C1 segment of cervical spinal cord (tissue), 14 donors: ENCODE measurements around the gene BCL2.
"Not testable (repeated sequence)": the region's sequence is repeated elsewhere in the genome, so short reads cannot be mapped to it uniquely, and the experiment has no call there.

Source experiments
- DNase-seq, 14 donors: peaks; one replicate each; lab custom pipeline; 2025; lab: John Stamatoyannopoulos, UW

BCL2 gene

GRCh38 chr18:63236406-63236805 lies 83.2 kb downstream of the BCL2 start:
- DNase-seq = peak in 9 of 14 donors; percentile 7 to 67 (median 29)

- not testable (repeated sequence) for DNase-seq
Measured at GRCh38 chr18:63235920-63236319, 83.6 kb downstream of the BCL2 start.

GRCh38 chr18:63234841-63235240 lies 84.7 kb downstream of the BCL2 start:
- no peak for DNase-seq

DNA sequence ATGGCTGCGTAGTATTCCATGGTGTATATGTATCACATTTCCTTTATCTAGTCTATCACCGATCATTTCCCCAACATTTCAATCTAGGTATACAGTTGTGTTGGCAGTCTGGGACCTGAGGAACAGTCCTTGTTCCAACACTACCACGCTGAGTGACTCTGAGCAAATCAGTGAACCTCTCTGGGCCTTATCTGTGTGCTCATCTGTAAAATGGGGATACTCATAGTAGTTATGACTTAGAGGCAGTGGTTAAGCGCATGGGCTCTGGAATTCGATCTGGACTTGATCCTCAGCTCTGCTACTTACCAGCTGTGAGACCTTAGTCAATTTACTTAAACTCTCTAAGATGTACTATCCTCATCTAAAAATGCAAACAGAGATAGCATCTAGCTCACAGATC lies 85.1 kb downstream of the BCL2 start:
- no peak for DNase-seq

DNA sequence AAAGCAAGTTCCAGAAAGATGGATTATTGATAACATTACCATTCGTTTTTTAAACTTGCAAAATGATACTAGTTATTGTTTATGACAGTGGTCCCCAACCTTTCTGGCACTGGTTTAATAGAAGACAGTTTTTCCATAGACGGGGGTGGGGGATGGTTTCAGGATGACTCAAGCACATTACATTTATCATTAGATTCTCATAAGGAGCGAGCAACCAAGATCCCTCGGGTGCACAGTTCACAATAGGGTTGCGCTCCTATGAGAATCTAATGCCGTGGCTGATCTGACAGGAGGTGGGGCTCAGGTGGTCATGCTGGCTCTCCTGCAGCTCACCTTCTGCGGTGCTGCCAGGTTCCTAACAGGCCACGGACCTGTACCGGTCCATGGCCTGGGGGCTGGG lies 86.2 kb downstream of the BCL2 start:
- DNase-seq = no peak

DNA sequence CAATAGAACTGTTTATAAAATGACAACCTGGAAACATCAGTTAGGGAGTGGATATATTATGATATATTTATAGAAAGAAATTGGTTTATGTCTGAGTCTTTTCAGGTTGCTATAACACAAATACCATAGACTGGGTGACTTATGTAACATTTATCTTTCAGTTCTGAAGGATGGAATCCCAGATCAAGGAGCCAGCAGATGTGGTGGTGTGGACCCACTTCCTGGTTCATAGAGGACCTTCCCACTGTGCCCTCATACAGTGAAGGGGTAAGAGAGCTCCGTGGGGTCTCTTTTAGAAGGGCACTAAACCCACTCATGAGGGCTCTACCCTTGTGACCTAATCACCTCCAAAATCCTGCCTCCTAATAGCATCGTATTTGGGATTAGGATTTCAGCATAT lies 86.7 kb downstream of the BCL2 start:
- no peak for DNase-seq

DNA sequence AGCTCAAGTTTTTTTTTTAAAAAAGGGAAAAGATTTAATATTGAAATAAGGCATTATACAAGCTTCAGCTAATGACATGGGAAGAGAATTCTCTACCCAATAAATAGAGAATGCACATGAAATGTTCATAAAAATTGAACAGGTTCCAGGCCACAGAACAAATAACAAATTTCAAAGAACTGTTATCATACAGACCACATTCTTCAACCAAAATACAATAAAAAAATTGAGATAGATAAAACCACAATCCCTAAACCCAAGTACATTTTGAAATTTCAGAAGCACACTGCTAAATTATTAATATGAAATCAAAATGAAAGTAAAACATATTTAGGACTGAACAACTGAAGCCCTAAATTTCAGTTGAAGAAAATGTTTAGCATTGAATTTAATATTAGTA lies 89.6 kb downstream of the BCL2 start:
- no peak for DNase-seq

- no peak for DNase-seq
Measured at GRCh38 chr18:63225434-63225833, 94.1 kb downstream of the BCL2 start.

- DNase-seq = no peak
Measured at GRCh38 chr18:63224630-63225029, 94.9 kb downstream of the BCL2 start.

DNA sequence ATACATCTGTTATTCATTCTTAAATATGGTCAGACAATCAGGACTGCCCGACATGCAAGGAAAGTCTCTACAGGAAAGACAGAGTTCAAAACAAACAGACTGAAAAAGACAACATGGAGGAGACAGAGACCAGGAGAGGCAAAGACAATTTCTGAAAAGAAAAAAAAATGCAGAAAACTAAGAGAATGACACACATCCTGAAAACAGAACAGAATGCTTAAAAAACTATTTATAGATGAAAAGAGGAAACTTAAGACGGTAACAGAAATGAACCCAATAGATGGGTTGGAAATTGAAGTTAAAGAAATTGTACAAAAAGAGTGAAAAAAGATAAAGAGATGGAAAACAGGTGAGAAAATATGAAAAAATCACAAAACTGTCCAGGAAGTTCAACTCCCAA lies 95.7 kb downstream of the BCL2 start:
- DNase-seq = no peak

DNA sequence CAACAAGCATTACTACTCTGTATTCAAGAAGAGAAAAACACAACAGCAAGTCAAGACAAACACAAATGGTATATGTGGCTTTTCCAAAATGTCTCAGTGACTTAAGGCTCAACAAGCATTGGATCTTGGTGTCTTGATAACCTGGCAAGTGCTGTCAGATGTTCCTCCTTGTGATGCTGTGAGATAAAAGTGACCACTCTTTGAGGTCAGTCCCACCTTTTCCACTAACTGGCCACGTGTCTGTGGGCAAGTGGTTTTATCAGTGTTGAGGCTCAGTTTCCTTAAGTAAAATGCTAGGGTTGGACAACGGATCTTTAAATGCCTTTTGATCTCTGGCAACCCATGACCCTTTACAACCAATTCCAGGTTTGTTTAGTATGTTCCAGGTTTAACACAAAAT lies 98.7 kb downstream of the BCL2 start:
- no peak for DNase-seq

GRCh38 chr18:63218472-63218871 lies 101.1 kb downstream of the BCL2 start:
- no peak for DNase-seq

DNA sequence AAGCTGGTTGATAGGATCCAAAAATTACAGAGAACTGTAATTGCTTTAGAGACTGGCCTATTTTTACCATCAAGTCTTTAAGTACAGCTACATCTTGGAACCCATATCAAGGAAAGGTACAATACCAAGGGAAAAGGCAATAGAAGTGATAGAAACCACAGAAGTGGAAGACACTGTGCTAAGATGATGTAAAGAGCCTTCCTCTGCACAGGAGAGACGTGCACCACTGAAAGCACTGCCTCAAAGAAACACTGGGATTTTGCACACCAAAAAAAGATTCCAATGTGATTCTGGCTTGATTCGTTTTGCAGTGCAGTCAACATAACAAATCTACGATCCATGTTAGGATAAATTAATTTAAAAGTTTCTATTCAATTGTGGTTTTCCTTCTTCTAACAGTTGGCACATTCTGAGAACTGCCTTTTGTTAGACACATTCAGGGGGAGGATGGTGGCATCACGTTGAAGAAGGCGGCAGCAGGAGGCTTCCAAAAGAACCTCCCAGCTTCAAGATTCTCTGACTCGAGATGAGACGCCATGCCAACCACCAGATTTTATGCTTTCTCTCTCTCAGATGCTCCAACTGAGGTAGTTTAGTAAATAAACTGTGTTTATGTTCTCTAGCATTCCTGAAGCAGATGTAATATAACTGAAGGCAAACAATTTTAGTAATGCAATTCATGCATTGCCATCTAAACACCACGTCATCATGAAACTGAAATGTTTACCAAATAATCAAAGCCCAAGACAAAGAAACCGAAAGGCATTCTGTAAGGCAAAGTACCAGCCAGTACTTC lies 102.9 kb downstream of the BCL2 start:
- DNase-seq = no peak

- DNase-seq = no peak
Measured at GRCh38 chr18:63213936-63214671, 105.5 kb downstream of the BCL2 start.

GRCh38 chr18:63213331-63213900 lies 106.2 kb downstream of the BCL2 start:
- no peak for DNase-seq

- DNase-seq = no peak
Measured at GRCh38 chr18:63210521-63210920, 109.0 kb downstream of the BCL2 start.

DNA sequence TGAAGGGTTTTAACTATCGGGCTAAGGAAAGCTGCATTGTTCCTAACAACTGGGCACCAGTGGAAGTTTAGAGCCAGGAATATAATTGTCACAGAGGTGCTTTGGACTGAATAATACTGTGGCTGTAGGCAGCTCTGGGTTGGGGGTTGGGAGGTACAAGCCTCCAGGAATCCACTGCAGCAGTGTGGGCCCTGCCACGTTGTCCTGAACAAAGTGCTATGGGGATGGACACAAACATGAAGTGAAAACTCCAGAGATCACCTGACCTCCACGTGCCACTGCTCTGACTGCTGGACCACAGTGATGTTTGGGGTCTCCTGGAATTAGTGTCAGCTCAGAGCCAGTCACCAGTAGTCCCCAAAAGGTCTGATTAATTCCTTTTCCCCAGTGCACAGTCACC lies 110.9 kb downstream of the BCL2 start:
- no peak for DNase-seq

DNA sequence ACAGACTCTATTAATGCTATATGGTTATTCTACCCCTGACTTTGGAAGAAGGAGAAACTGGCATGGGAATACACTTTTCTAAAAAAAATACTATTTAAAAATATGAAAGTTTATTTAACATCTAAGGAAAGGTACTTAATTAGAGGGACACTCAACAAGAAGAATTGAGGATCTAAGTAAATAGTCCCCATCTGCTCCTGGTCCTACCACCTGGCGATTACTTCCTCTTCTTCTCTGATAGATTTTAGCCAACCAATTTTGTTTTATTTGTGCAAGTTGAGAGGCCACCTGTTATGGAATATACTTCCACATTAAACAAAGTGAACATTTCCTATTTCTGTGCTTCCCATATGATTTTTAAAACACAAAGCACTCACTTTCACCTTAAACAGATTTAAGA lies 111.7 kb downstream of the BCL2 start:
- no peak for DNase-seq

- no peak for DNase-seq
Measured at GRCh38 chr18:63207143-63207790, 112.3 kb downstream of the BCL2 start.

DNA sequence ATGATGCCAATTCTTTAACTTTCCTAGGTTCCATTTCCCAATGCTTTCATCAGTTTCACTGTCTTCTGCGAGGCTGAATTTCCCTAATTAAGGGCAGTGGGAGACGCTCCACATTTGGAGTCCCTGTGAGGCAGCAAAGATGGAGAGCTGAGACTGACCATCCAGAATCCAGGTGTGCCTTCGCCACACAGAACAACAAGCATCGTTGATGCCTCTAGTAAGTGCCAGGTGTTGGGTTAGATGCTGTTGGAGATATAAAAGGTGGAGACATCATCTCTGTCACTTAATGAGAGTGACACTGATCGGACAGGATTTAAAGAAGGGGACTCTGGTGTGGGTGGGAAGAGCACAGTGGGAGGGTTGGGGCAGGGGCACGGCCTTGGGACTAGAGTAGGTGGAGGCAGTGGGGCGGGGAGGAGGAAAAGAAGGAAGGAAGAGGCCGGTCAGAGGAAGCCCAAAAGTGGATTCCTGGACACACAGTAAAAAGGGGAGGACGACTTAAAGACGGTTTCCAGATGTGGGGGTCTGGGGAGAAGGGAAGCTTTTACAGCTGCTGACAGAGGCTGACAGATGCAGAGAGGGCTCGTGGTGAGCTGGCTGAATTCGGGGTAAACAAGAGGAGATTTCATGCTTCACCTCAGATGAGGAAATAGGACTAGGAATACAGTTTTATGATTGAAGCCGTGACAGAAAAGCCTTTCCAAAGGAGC lies 113.0 kb downstream of the BCL2 start:
- DNase-seq = no peak

DNA sequence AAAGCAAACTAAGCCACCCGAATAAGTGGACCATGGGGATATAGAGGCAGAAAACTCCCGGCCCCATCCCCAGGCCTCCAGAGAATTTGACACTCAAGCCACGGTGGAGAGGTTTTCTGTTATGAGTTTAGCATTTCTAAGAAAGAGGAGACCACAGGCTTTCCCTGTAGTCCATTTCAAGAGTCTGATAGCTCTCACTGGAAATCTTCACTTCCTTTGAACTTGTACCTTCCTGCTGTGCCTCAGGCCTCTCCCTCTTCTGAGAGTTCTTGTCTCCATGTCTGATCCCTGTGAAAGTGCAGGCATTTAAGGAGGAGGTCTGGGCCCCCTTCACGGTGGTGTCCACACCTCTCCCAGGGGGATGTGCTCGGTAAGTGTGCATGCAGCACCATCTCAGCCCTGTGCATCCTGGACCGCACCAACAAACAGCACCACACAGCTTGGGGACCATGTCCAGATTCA lies 113.7 kb downstream of the BCL2 start:
- DNase-seq = no peak

- no peak for DNase-seq
Measured at GRCh38 chr18:63203497-63203896, 116.1 kb downstream of the BCL2 start.
